Body of pancreas (tissue), 4 donors: ENCODE data around the gene BIRC5. TPM values are rescaled to one million over a fixed set of nuclear protein-coding genes. Genes with fewer than 3 reads are reported as not detected.

ENCODE experiments used
- ATAC-seq: fragments of 150-250 bp; one replicate; pipeline ENCODE4 v1.9.1; 2016
- DNase-seq, 4 donors: peaks; one replicate each; pipeline ENCODE4 v3.0.0-alpha.2; 2019
- H3K27ac ChIP-seq, 4 donors: fragments of 200-600 bp; sonication (generic); 1 replicate in 3 of 4; 2 replicates in 1 of 4; pipeline versions ENCODE4 v1.5.1 to v1.6.1; 2016 to 2019; ENCODE audit warnings: mild to moderate bottlenecking in 1 of 4, mixed read lengths in 1 of 4, moderate library complexity in 1 of 4
- H3K27me3 ChIP-seq, 2 donors: fragments of 200-600 bp; sonication (generic); one replicate each; pipeline ENCODE4 v1.6.0; 2016; ENCODE audit warnings: mild to moderate bottlenecking in 1 of 2
- H3K36me3 ChIP-seq, 2 donors: fragments of 200-600 bp; sonication (generic); replicated peaks in 1 of 2; 2 replicates each; pipeline ENCODE4 v1.5.1; 2016; ENCODE audit warnings: low read depth in 2 of 2; ENCODE audit not compliant: insufficient read depth in 1 of 2
- H3K4me1 ChIP-seq: fragments of 200-600 bp; sonication (generic); one replicate; pipeline ENCODE4 v1.6.0; 2016
- H3K4me3 ChIP-seq, 2 donors: fragments of 200-600 bp; sonication (generic); 1 replicate in 1 of 2; 2 replicates in 1 of 2; pipeline ENCODE4 v1.5.1; 2016 to 2019
- H3K9me3 ChIP-seq, 3 donors: fragments of 200-600 bp; sonication (generic); 1 replicate in 2 of 3; 2 replicates in 1 of 3; pipeline ENCODE4 v1.5.1; 2016
- POLR2A ChIP-seq, 3 donors: fragments of 450-650 bp; IDR thresholded peaks; one replicate each; pipeline ENCODE4 v1.6.1; 2016; ENCODE audit warnings: antibody characterized with exemption in 3 of 3, mild to moderate bottlenecking in 2 of 3
- WGBS, 2 donors: methylation state at CpG; one replicate each; pipeline ENCODE4 v1.1.5; 2017; 5-methylcytosine and 5-hydroxymethylcytosine counted together
- intact Hi-C: fragments of 100-400 bp; cut with DNase I; formaldehyde crosslinking; loops from one replicate; pipeline ENCODE4 v1.15.1; 2023
- total RNA-seq, 2 donors: library from RNA; depleted of rRNA; stranded (reverse); fragments of >200 nt; gene quantifications; one replicate each; pipeline ENCODE4 v1.1.0, GENCODE V29; 2016
- TF ChIP-seq, protein P1 (sequence below), 7 experiments: fragments of 450-650 bp in 4 of 7; fragments of 200-600 bp in 3 of 7; sonication (generic) in 3 of 7; IDR thresholded peaks; one replicate each; pipeline ENCODE4 v1.5.1; 2016 to 2019; ENCODE audit warnings: antibody characterized with exemption in 7 of 7

Gene BIRC5
- total RNA-seq, 2 donors from 2014 or later = not detected

- peaks cover 30% of the 10 kb centered on the region for H3K4me1 ChIP-seq
Measured at GRCh38 chr17:78268191-78268874, 54.3 kb downstream of the BIRC5 start.

DNA sequence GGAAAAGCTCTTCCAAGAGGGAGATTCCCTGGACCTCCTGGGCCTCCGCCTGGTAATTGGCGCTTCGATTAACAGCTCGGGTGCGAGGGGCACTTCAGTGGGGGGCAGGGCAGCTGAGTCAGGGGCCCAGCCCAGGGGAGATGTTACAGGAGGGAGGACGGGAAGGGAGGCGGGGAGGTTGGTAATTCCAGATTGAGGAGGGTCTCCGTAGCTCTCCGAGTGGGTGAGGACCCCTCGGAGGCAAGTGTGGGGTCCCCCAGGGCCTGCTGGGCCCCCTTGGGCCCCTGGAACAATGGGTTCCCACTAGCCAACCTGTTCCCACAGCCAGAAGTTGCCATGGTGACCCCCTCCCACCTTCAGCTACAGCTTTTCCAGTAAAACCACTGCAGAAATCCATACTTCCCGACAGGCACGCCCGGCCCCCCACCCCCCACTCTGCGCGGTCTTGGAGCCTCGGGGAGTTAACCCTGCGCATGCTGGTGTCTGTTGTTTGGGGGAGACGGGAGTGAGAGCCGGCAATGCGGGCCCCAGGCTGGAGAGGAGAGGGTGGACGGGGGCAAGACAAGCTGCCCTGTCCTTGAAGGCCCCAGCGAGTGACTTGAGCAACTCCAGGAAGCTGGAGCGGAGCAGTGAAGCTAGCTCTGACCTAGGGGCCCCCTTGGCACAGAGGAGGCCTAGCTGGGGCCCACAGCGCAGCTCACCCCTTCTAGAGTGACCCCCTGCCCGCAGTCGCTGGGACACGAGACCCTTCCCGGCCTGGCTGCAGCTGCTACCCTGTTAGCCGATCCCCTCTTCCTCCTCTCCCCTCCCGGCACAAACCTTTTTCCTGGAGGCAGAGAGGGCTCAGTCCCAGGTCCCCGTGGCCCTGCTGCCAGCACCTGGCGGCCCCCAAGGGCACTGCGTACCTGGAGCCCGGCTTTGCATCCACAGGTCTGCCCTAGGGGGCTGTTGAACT, 55.2 kb downstream of the BIRC5 start:
- no peak for TF ChIP-seq POLR2A (IDR thresholded peaks at IDR 0.05)
- TF ChIP-seq, protein P1, sequence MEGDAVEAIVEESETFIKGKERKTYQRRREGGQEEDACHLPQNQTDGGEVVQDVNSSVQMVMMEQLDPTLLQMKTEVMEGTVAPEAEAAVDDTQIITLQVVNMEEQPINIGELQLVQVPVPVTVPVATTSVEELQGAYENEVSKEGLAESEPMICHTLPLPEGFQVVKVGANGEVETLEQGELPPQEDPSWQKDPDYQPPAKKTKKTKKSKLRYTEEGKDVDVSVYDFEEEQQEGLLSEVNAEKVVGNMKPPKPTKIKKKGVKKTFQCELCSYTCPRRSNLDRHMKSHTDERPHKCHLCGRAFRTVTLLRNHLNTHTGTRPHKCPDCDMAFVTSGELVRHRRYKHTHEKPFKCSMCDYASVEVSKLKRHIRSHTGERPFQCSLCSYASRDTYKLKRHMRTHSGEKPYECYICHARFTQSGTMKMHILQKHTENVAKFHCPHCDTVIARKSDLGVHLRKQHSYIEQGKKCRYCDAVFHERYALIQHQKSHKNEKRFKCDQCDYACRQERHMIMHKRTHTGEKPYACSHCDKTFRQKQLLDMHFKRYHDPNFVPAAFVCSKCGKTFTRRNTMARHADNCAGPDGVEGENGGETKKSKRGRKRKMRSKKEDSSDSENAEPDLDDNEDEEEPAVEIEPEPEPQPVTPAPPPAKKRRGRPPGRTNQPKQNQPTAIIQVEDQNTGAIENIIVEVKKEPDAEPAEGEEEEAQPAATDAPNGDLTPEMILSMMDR (IDR thresholded peaks at IDR 0.05) = no peak
- ATAC-seq = no peak

More at GRCh38 chr17:78268191-78268874, 54.3 kb downstream of the BIRC5 start:
- H3K36me3 ChIP-seq = no peaks in the 10 kb centered on the region
- no peak for TF ChIP-seq POLR2A (IDR thresholded peaks at IDR 0.05)
- TF ChIP-seq, protein P1 (IDR thresholded peaks at IDR 0.05) = no peak
- no peaks in the 10 kb centered on the region for H3K9me3 ChIP-seq
- no peak for DNase-seq
- WGBS, 2 donors = 62 to 77% methylated on average over 19 to 20 of the region's 24 CpGs
- no peak overlapping the region for H3K4me3 ChIP-seq
- ATAC-seq = no peak
- H3K27me3 ChIP-seq = no peaks in the 10 kb centered on the region
- H3K27ac ChIP-seq = no peak overlapping the region
- intact Hi-C loops = no loop called here

DNA sequence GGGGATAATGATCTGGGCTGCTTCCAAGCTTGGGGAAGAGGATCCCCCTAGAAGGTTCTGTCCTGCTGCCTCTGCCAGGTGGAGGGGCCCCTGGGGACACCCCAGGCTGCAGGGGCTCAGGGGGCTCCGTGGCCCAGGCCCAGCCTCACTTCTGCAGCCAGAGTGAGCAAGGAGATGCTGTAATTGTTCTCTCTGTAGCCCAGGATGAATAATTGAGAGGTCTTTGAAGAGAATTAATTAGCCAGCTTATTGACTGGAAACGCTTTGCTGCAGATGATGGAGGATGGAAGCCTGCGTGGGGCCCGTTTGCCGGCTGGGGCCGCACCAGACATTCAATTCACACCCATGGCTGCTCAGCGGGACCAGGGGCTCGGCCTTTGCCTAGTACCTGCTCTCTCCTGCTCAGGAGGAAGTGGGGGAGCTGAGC, 55.9 kb downstream of the BIRC5 start:
- H3K9me3 ChIP-seq = no peaks in the 10 kb centered on the region
- H3K27ac ChIP-seq = no peak overlapping the region
- TF ChIP-seq, protein P1 (IDR thresholded peaks at IDR 0.05) = no peak
- TF ChIP-seq POLR2A (IDR thresholded peaks at IDR 0.05) = no peak
- ATAC-seq = no peak
- intact Hi-C loops = no loop called here
- H3K4me3 ChIP-seq = no peak overlapping the region
- WGBS, 2 donors = 86 to 88% methylated on average over 4 to 8 of the region's 8 CpGs
- no peak for DNase-seq
- no peaks in the 10 kb centered on the region for H3K36me3 ChIP-seq
- no peaks in the 10 kb centered on the region for H3K27me3 ChIP-seq
- H3K4me1 ChIP-seq = peaks cover 29% of the 10 kb centered on the region

More for the DNA sequence above, 55.2 kb downstream of the BIRC5 start:
- Histone ChIP-seq H3K9me3 (no peaks in the 10 kb centered on the region), H3K27me3 (no peaks in the 10 kb centered on the region), H3K4me3 (no peak overlapping the region), H3K27ac (no peak overlapping the region), H3K4me1 (peaks cover 30% of the 10 kb centered on the region), H3K36me3 (no peaks in the 10 kb centered on the region)
- peak in 1 of 4 donors; percentile 10 for DNase-seq
- intact Hi-C loops = no loop called here
- WGBS, 2 donors = 20 to 58% methylated on average over 1 to 32 of the region's 34 CpGs

GRCh38 chr17:78271419-78272170, 57.5 kb downstream of the BIRC5 start:
- no peak for ATAC-seq
- no peak for DNase-seq

More at GRCh38 chr17:78271419-78272170, 57.5 kb downstream of the BIRC5 start:
- H3K27ac ChIP-seq = no peak overlapping the region
- no peaks in the 10 kb centered on the region for H3K36me3 ChIP-seq
- peaks cover 13% of the 10 kb centered on the region for H3K4me1 ChIP-seq
- 61 to 71% methylated on average over 11 to 12 of the region's 12 CpGs for WGBS, 2 donors
- H3K9me3 ChIP-seq = no peaks in the 10 kb centered on the region
- TF ChIP-seq POLR2A (IDR thresholded peaks at IDR 0.05) = no peak
- TF ChIP-seq, protein P1 (IDR thresholded peaks at IDR 0.05) = no peak
- intact Hi-C loops = no loop called here
- H3K27me3 ChIP-seq = no peaks in the 10 kb centered on the region
- H3K4me3 ChIP-seq = no peak overlapping the region
